Measurements from ENCODE around the gene ASPSCR1. TPM values are rescaled to one million over a fixed set of nuclear protein-coding genes. Genes with fewer than 3 reads are reported as not detected.

Gene ASPSCR1
- total RNA-seq, 1 donor from 2014 or later: 13.1 TPM

- Histone ChIP-seq H3K9ac (peak overlapping the region; percentile 37), H4K20me1 (ENCODE audit: low read depth) (no peaks in the 10 kb centered on the region), H2AFZ (replicated peaks) (no peak overlapping the region), H3K27me3 (no peaks in the 10 kb centered on the region), H3K4me3 (no peak overlapping the region), H3K36me3 (no peaks in the 10 kb centered on the region), H3K27ac (peak overlapping the region; percentile 53), H3F3A (ENCODE audit: low read depth) (no peaks in the 10 kb centered on the region), H3K9me3 (ENCODE audit: low read depth) (no peaks in the 10 kb centered on the region), H3K4me1 (no peaks in the 10 kb centered on the region), H3K4me2 (no peak overlapping the region), H3K79me2 (ENCODE audit: low read depth) (no peaks in the 10 kb centered on the region)
- peaks cover 3% of the 10 kb centered on the region for H3K4me1 Mint-ChIP-seq
- no peak for DNase-seq (ENCODE audit: low spot score)
- no peak overlapping the region for H3K27ac Mint-ChIP-seq
- H3K36me3 Mint-ChIP-seq: no peaks in the 10 kb centered on the region
- peaks cover 3% of the 10 kb centered on the region for H3K27me3 Mint-ChIP-seq (ENCODE audit: insufficient read depth, low read depth)
- no peaks in the 10 kb centered on the region for H3K9me3 Mint-ChIP-seq
- no peak overlapping the region for H3K4me3 Mint-ChIP-seq
- TF ChIP-seq CTCF (IDR thresholded peaks at IDR 0.05) (no peak), EZH2 (IDR thresholded peaks at IDR 0.05) (no peak), EZH2phosphoT487 (IDR thresholded peaks at IDR 0.05) (no peak)
Observed at GRCh38 chr17:82012261-82012639, 34.8 kb downstream of the ASPSCR1 start.

- H3K9ac ChIP-seq: peak overlapping the region; percentile 37
- no peak overlapping the region for H3K27ac Mint-ChIP-seq
Observed at GRCh38 chr17:82012640-82013295, 35.3 kb downstream of the ASPSCR1 start.

GRCh38 chr17:82013341-82013740 lies 35.9 kb downstream of the ASPSCR1 start:
- Histone ChIP-seq H3K4me2 (no peak overlapping the region), H3K4me1 (no peaks in the 10 kb centered on the region), H3K9me3 (ENCODE audit: low read depth) (no peaks in the 10 kb centered on the region), H3K36me3 (no peaks in the 10 kb centered on the region), H3F3A (ENCODE audit: low read depth) (no peaks in the 10 kb centered on the region), H3K9ac (peak overlapping the region; percentile 37), H3K27me3 (no peaks in the 10 kb centered on the region), H3K27ac (no peak overlapping the region), H3K4me3 (no peak overlapping the region), H2AFZ (replicated peaks) (no peak overlapping the region), H3K79me2 (ENCODE audit: low read depth) (no peaks in the 10 kb centered on the region), H4K20me1 (ENCODE audit: low read depth) (no peaks in the 10 kb centered on the region)
- Mint-ChIP-seq H3K4me3 (no peak overlapping the region), H3K36me3 (no peaks in the 10 kb centered on the region), H3K27me3 (ENCODE audit: insufficient read depth, low read depth) (peaks cover 3% of the 10 kb centered on the region), H3K4me1 (peaks cover 3% of the 10 kb centered on the region), H3K9me3 (no peaks in the 10 kb centered on the region), H3K27ac (no peak overlapping the region)
- no peak for TF ChIP-seq EZH2phosphoT487 (IDR thresholded peaks at IDR 0.05)
- TF ChIP-seq CTCF (IDR thresholded peaks at IDR 0.05): no peak
- no peak for TF ChIP-seq EZH2 (IDR thresholded peaks at IDR 0.05)
- no peak for DNase-seq (ENCODE audit: low spot score)

More at GRCh38 chr17:82012640-82013295, 35.3 kb downstream of the ASPSCR1 start:
- H3K79me2 ChIP-seq (ENCODE audit: low read depth): no peaks in the 10 kb centered on the region
- peak overlapping the region; percentile 63 for H3K27ac ChIP-seq
- no peak for DNase-seq (ENCODE audit: low spot score)
- Mint-ChIP-seq H3K9me3 (no peaks in the 10 kb centered on the region), H3K4me1 (peaks cover 3% of the 10 kb centered on the region), H3K36me3 (no peaks in the 10 kb centered on the region), H3K27me3 (ENCODE audit: insufficient read depth, low read depth) (peaks cover 3% of the 10 kb centered on the region), H3K4me3 (no peak overlapping the region)
- H3K4me3 ChIP-seq: no peak overlapping the region
- H3K27me3 ChIP-seq: no peaks in the 10 kb centered on the region
- H3K9me3 ChIP-seq (ENCODE audit: low read depth): no peaks in the 10 kb centered on the region
- H4K20me1 ChIP-seq (ENCODE audit: low read depth): no peaks in the 10 kb centered on the region
- no peaks in the 10 kb centered on the region for H3F3A ChIP-seq (ENCODE audit: low read depth)
- H3K4me1 ChIP-seq: no peaks in the 10 kb centered on the region
- TF ChIP-seq EZH2phosphoT487 (IDR thresholded peaks at IDR 0.05): no peak
- TF ChIP-seq CTCF (IDR thresholded peaks at IDR 0.05): no peak
- TF ChIP-seq EZH2 (IDR thresholded peaks at IDR 0.05): no peak
- no peak overlapping the region for H2AFZ ChIP-seq (replicated peaks)
- H3K4me2 ChIP-seq: no peak overlapping the region
- H3K36me3 ChIP-seq: no peaks in the 10 kb centered on the region
